NCI-H187 (cell line): ENCODE measurements around the gene DLG2.

ENCODE experiments used
- DNase-seq, 2 experiments: peaks; one replicate each; lab custom pipeline; 2025; lab: John Stamatoyannopoulos, UW

Gene DLG2

GRCh38 chr11:83720675-83721074, 1906.5 kb downstream of the DLG2 start:
- peak; percentile 16 to 60 for DNase-seq

GRCh38 chr11:83717537-83717936, 1909.6 kb downstream of the DLG2 start:
- no peak for DNase-seq

GRCh38 chr11:83715927-83716535, 1911.1 kb downstream of the DLG2 start:
- DNase-seq: no peak

- DNase-seq: no peak
Observed at GRCh38 chr11:83713708-83714107, 1913.4 kb downstream of the DLG2 start.

- no peak for DNase-seq
Observed at GRCh38 chr11:83711106-83711527, 1916.0 kb downstream of the DLG2 start.

GRCh38 chr11:83709434-83709833, 1917.7 kb downstream of the DLG2 start:
- no peak for DNase-seq

GRCh38 chr11:83706566-83706965, 1920.6 kb downstream of the DLG2 start:
- DNase-seq: peak in 1 of 2 experiments; percentile 16

- no peak for DNase-seq
Observed at GRCh38 chr11:83702796-83703195, 1924.3 kb downstream of the DLG2 start.

- DNase-seq: no peak
Observed at GRCh38 chr11:83697518-83697917, 1929.6 kb downstream of the DLG2 start.

GRCh38 chr11:83695046-83695445, 1932.1 kb downstream of the DLG2 start:
- no peak for DNase-seq

GRCh38 chr11:83694191-83694910, 1932.8 kb downstream of the DLG2 start:
- DNase-seq: no peak

GRCh38 chr11:83693306-83693992, 1933.7 kb downstream of the DLG2 start:
- no peak for DNase-seq

GRCh38 chr11:83692675-83693074, 1934.5 kb downstream of the DLG2 start:
- no peak for DNase-seq

GRCh38 chr11:83691451-83691950, 1935.6 kb downstream of the DLG2 start:
- no peak for DNase-seq

- DNase-seq: no peak
Observed at GRCh38 chr11:83689144-83689780, 1937.9 kb downstream of the DLG2 start.

- peak in 1 of 2 experiments; percentile 2 for DNase-seq
Observed at GRCh38 chr11:83687787-83688186, 1939.4 kb downstream of the DLG2 start.

GRCh38 chr11:83685730-83686129, 1941.4 kb downstream of the DLG2 start:
- no peak for DNase-seq

- no peak for DNase-seq
Observed at GRCh38 chr11:83684071-83684470, 1943.1 kb downstream of the DLG2 start.

GRCh38 chr11:83682611-83682973, 1944.6 kb downstream of the DLG2 start:
- DNase-seq: no peak

GRCh38 chr11:83681906-83682610, 1945.1 kb downstream of the DLG2 start:
- DNase-seq: peak in 1 of 2 experiments; percentile 58

- DNase-seq: peak; percentile 11 to 93
Observed at GRCh38 chr11:83681031-83681781, 1945.9 kb downstream of the DLG2 start.
